Activated CD4-positive, alpha-beta T cell treated with anti-CD3 and anti-CD28 coated beads, Interleukin-2, amount 10 ng/mL, durations not matched to agents 24 days and 14 days (primary cell): Measurements from ENCODE around the gene FGA. TPM values are rescaled to one million over a fixed set of nuclear protein-coding genes. Genes with fewer than 3 reads are reported as not detected.

ENCODE experiments used
- DNase-seq: peaks from one replicate; pipeline ENCODE4 v3.0.0; 2022
- H3K27ac Mint-ChIP-seq: one replicate; pipeline ENCODE4 v1.8.0; 2022; ENCODE audit warnings: mild to moderate bottlenecking, mixed read lengths
- H3K27me3 Mint-ChIP-seq: one replicate; pipeline ENCODE4 v1.8.0; 2022; ENCODE audit warnings: mixed read lengths
- H3K36me3 Mint-ChIP-seq: one replicate; pipeline ENCODE4 v1.8.0; 2022; ENCODE audit warnings: low read depth, mild to moderate bottlenecking, mixed read lengths
- H3K4me1 Mint-ChIP-seq: one replicate; pipeline ENCODE4 v1.8.0; 2021; ENCODE audit warnings: mixed read lengths
- H3K4me3 Mint-ChIP-seq: one replicate; pipeline ENCODE4 v1.8.0; 2022; ENCODE audit warnings: mild to moderate bottlenecking, moderate library complexity, mixed read lengths
- H3K9me3 Mint-ChIP-seq: one replicate; pipeline ENCODE4 v1.8.0; 2021; ENCODE audit warnings: mixed read lengths
- intact Hi-C: fragments of 100-400 bp; cut with micrococcal nuclease; formaldehyde crosslinking; loops from one replicate; pipeline ENCODE4 v1.15.1; 2023
- total RNA-seq: library from RNA; stranded (reverse); gene quantifications from 2 replicates; pipeline ENCODE4 v1.2.3, GENCODE V29; 2022

The FGA gene
- total RNA-seq, 1 donor from 2014 or later = not detected

DNA sequence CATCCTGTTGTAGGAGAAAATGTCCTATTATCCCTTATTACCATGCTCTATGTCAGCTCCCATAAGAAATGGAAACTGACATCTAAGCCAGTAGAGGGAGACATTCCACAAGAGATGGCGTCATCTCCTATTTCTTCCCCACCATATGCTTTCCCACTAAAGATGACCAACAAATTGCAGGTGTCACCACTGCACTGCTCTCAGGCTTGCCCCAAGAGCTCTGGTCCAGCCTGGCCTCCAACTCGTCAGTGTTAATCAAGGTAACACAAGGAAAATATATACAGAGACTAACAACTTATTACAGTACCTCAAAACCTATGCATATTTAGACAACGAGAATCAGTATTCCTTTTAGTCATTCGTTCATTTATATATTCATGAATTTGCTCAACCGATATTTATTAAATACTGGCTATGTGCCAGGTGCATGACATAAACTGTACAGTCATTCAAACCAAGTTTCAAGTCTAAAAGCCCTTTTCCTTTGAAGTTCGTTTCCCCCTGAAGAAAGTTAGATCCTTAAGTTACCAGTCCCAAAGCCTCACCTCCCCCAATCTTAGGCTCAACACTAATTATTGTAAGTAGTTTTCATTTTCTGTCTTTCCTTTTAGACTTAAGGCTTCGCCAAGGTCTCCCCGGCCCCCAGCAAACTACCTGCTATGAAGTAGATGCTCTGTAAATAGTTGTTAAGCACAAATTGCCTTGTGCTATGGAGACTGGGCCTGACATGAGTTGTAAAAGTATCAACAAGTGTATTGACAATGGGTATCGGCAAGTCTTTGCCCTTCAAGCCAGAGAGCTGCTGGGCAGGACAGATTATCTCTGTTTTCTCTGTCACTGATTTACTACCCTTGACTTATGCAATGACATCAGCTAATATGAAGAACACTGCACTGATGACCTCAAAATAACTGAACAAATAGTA is 30.8 kb downstream of the FGA start:
- Mint-ChIP-seq H3K27ac (no peak overlapping the region), H3K36me3 (no peaks in the 10 kb centered on the region), H3K4me3 (no peak overlapping the region), H3K9me3 (no peaks in the 10 kb centered on the region), H3K27me3 (peaks cover 18% of the 10 kb centered on the region), H3K4me1 (peaks cover 4% of the 10 kb centered on the region)
- DNase-seq = peak; percentile 64
- intact Hi-C loops = loop anchor here (1.0 kb wide), 1 partner anchor 59 kb away; no protein-coding TSS in a partner anchor

DNA sequence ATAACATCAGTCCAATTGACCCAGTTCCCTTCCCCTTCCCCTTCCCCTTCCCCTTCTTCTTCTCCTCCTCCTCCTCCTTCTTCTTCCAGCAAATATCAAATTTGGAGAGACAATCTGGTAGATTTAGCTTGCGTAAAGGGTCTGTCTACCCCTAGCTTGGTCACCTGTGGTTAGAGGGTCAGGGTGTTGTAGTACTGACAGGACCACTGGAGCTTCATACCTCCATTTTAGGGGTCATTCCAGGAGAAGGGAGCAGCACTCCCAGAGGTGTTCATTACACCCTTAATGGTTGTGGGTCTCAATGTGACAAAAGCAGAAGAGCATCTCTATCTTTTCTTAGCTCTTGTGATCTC is 31.4 kb downstream of the FGA start:
- H3K27ac Mint-ChIP-seq = no peak overlapping the region
- H3K9me3 Mint-ChIP-seq = no peaks in the 10 kb centered on the region
- peaks cover 18% of the 10 kb centered on the region for H3K27me3 Mint-ChIP-seq
- no peaks in the 10 kb centered on the region for H3K36me3 Mint-ChIP-seq
- H3K4me1 Mint-ChIP-seq = peaks cover 4% of the 10 kb centered on the region
- DNase-seq = no peak
- no peak overlapping the region for H3K4me3 Mint-ChIP-seq
- intact Hi-C loops = loop anchor here (1.0 kb wide), 1 partner anchor 59 kb away; no protein-coding TSS in a partner anchor

DNA sequence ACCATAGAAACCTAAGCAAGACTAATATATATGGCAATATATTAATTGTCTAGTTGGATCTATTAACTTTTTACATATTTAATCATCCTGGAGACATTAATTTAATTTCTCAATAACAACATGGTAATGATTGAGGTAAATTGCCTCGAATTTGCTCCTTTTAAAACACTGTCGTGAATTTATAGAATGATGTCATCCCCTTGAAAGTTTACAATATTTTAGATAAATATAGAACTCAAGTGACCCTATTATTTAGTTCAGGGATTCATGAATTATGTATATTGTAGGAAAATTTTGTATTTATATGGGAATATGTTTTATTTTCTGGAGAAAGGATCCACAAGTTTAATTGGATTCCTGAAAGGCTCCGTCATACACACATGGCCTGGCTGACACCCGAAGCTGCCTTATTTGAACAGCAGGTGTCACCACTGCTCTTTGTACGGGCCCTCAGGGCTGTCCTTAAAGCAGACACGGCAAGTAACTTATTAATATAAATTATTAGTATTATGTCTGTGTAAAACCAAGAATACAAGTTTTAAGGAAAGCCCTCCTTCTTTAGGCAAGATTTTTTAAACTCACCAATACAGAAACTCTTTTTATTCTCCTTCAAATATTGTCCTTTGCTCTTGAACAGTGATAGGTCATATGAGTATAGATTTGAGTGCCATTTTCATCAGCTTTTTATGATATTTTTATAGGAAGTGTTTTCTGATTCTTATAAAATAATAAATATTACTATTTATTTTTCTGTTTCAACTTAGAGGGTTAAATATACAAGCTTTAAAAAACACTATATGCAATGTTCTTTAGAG is 38.5 kb downstream of the FGA start:
- H3K4me3 Mint-ChIP-seq = no peak overlapping the region
- no peaks in the 10 kb centered on the region for H3K9me3 Mint-ChIP-seq
- H3K36me3 Mint-ChIP-seq = peaks cover 7% of the 10 kb centered on the region
- DNase-seq = peak; percentile 90
- H3K27ac Mint-ChIP-seq = no peak overlapping the region
- intact Hi-C loops = loop anchor here (1.0 to 5.0 kb wide), 5 partner anchors 66 to 1400 kb away; partner anchors contain the start of gene CTSO
- H3K4me1 Mint-ChIP-seq = peaks cover 16% of the 10 kb centered on the region
- peaks cover 4% of the 10 kb centered on the region for H3K27me3 Mint-ChIP-seq

DNA sequence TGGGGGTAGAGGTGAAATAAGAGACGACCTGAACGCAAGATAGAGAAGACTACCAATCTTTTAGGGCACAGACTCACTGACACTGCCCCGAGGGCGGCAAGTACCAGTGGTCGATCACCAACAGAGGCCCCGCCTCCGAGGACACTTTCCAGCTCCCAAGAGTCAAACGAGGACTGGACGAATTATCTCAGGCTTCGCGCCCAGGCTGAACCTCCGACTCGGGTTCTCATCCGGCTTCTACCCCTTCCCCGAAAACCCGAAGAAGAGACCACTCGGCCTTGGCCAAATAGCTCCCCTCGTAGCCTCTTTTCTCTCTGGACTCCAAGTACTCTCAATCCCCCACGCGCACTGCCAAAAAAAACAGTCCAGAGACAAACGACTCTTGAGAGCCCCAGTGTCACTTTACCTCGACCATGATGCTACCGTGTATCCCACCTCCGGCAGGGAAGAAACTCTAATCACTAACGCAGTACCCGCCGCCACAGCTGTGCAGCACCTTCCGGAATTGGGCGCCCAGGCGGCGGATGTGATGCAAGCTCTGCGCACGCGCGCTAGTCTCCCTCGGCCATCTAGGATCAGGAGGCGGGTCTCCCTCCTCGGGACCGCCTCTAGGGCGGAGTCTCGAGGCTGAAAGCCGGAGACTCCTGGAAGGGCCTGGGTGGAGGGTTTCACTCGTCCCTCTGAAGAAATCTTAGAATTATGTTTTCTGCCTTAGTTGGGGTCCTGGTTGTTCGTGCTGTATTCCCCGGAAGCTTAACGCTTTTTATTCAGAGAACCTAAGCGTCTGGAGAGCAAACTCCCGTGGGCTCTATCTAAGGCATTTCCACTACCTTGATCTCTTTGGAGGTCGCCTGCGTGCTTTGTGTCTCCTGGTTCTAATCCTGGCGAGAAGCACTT is 40.4 kb downstream of the FGA start, which contains the start of gene PLRG1:
Gene PLRG1 (minus strand): TSS at position 507 of the 897 bp plus-strand sequence. CDS start 92 bp downstream, at position 415.
- Mint-ChIP-seq H3K4me3 (peak within 1 kb of the TSS; percentile 96), H3K9me3 (no peaks in the 10 kb centered on the region), H3K27ac (peak within 1 kb of the TSS; percentile 87), H3K36me3 (peaks cover 11% of the 10 kb centered on the region), H3K27me3 (no peaks in the 10 kb centered on the region), H3K4me1 (peaks cover 16% of the 10 kb centered on the region)
- DNase-seq = peak; percentile 99
- intact Hi-C loops = loop anchor here (5.0 kb wide), 2 partner anchors 172 to 1402 kb away; partner anchors contain the start of gene CTSO

DNA sequence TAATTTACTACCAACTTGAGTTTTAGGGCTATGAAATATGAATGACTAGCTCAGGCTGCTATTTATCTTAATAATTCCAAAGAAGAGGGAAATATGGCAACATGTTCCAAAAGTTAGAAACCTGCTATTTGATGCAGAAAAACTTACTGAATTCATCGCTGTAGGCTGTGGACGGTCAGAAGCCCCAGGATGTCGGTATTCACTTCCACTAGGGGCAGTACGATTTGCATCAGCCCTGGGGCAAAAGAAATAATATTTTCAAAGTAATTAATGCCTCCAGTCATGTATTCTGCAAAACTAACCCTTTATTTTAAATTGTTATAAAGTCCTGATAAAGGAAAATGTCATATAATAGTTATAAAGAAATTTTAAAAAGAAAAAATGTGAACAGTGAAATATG is 44.9 kb downstream of the FGA start:
- H3K27me3 Mint-ChIP-seq = no peaks in the 10 kb centered on the region
- intact Hi-C loops = no loop called here

DNA sequence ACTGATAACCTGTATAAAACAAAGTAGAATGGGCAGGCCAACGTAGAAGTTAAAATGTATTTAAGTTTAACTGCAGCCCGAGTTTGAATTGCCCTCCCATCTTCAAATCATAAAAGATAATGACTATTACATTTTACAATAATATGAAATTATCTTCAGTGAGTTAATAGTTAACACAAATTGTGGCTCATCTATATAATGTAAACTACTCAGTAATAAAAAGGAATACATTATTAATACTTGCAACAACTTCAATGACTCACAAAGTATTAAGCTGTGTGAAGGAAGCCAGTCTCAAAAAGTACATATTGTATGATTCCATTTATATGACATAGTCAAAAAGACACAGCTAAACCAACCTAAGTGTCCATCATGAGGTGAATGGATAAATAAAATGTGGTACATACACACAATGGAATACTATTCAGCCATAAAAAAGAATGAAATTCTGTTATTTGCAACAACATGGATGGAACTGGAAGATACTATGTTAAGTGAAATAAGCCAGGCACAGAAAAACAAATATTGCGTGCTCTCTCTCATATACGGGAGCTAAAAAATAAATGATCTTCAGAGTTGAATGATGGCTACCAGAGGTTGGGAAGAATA is 48.2 kb downstream of the FGA start:
- H3K36me3 Mint-ChIP-seq = peaks cover 52% of the 10 kb centered on the region
- no peaks in the 10 kb centered on the region for H3K4me1 Mint-ChIP-seq
- intact Hi-C loops = no loop called here
- no peak overlapping the region for H3K4me3 Mint-ChIP-seq
- H3K27ac Mint-ChIP-seq = no peak overlapping the region
- H3K9me3 Mint-ChIP-seq = no peaks in the 10 kb centered on the region
- no peaks in the 10 kb centered on the region for H3K27me3 Mint-ChIP-seq
- DNase-seq = no peak

More for the DNA sequence above, 44.9 kb downstream of the FGA start:
- no peak overlapping the region for H3K27ac Mint-ChIP-seq
- no peak for DNase-seq
- no peaks in the 10 kb centered on the region for H3K9me3 Mint-ChIP-seq
- peaks cover 37% of the 10 kb centered on the region for H3K36me3 Mint-ChIP-seq
- H3K4me1 Mint-ChIP-seq = peaks cover 12% of the 10 kb centered on the region
- no peak overlapping the region for H3K4me3 Mint-ChIP-seq

Other genes starting within 250 kb of the FGA start
- gene DCHS2, start 98.9 kb downstream of the FGA start, total RNA-seq = not detected in 2 replicates
- 81.1 and 92.3 TPM in 2 replicates for gene PLRG1, start 40.3 kb downstream of the FGA start, total RNA-seq
- gene FGB, start 27.7 kb downstream of the FGA start, total RNA-seq = not detected in 2 replicates
- gene FGG, start 21.9 kb upstream of the FGA start, total RNA-seq = not detected in 2 replicates
- not detected in 2 replicates for gene LRAT, start 153.3 kb upstream of the FGA start, total RNA-seq
- not detected in 2 replicates for gene RBM46, start 190.5 kb upstream of the FGA start, total RNA-seq